Mesothelial cell of epicardium (in vitro differentiated cells): ENCODE data around the gene ICAM4. TPM values are rescaled to one million over a fixed set of nuclear protein-coding genes. Genes with fewer than 3 reads are reported as not detected.

ENCODE experiments used
- DNase-seq, 2 experiments: peaks; one replicate each; pipeline ENCODE4 v3.0.0; 2021; ENCODE audit warnings: low spot score in 2 of 2; ENCODE audit not compliant: unreplicated experiment in 2 of 2
- H3K27ac Mint-ChIP-seq: 2 replicates; pipeline ENCODE4 v1.8.0; 2021; ENCODE audit warnings: mixed read lengths
- H3K27me3 Mint-ChIP-seq: 2 replicates; pipeline ENCODE4 v1.8.0; 2021; ENCODE audit warnings: low read depth, mixed read lengths
- H3K36me3 Mint-ChIP-seq: 2 replicates; pipeline ENCODE4 v1.8.0; 2021; ENCODE audit warnings: mixed read lengths
- H3K4me1 Mint-ChIP-seq: 2 replicates; pipeline ENCODE4 v1.8.0; 2021; ENCODE audit warnings: mixed read lengths
- H3K4me3 Mint-ChIP-seq: 2 replicates; pipeline ENCODE4 v1.8.0; 2021; ENCODE audit warnings: mild to moderate bottlenecking, moderate library complexity, mixed read lengths
- H3K9me3 Mint-ChIP-seq: 2 replicates; pipeline ENCODE4 v1.8.0; 2021; ENCODE audit warnings: mixed read lengths
- CTCF ChIP-seq: fragments of 200-600 bp; sonication (generic); IDR thresholded peaks from one replicate; pipeline ENCODE4 v1.5.0; 2021; ENCODE audit warnings: antibody characterized with exemption; ENCODE audit not compliant: unreplicated experiment
- total RNA-seq: library from RNA; stranded (reverse); gene quantifications from 3 replicates; pipeline ENCODE4 v1.2.1, GENCODE V29; 2021

The ICAM4 gene
- total RNA-seq, 1 donor from 2014 or later, result 2.6 TPM

DNA sequence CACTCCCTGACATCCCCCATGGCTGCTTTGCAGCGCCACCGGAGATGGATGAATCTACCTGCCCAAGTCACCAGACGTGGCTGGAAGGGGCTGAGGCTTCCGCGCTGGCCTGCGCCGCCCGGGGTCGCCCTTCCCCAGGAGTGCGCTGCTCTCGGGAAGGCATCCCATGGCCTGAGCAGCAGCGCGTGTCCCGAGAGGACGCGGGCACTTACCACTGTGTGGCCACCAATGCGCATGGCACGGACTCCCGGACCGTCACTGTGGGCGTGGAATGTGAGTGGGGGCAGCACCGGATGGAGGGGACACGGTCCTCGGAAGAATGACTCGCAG, 7.6 kb downstream of the ICAM4 start:
- no peaks in the 10 kb centered on the region for H3K36me3 Mint-ChIP-seq
- no peak overlapping the region for H3K27ac Mint-ChIP-seq
- no peaks in the 10 kb centered on the region for H3K9me3 Mint-ChIP-seq
- no peak overlapping the region for H3K4me3 Mint-ChIP-seq
- H3K4me1 Mint-ChIP-seq, result peaks cover 34% of the 10 kb centered on the region
- peaks cover 86% of the 10 kb centered on the region for H3K27me3 Mint-ChIP-seq
- DNase-seq, result no peak
- no peak for TF ChIP-seq CTCF

- no peak for TF ChIP-seq CTCF
- peaks cover 31% of the 10 kb centered on the region for H3K4me1 Mint-ChIP-seq
Observed at GRCh38 chr19:10295305-10295846, 8.6 kb downstream of the ICAM4 start.

DNA sequence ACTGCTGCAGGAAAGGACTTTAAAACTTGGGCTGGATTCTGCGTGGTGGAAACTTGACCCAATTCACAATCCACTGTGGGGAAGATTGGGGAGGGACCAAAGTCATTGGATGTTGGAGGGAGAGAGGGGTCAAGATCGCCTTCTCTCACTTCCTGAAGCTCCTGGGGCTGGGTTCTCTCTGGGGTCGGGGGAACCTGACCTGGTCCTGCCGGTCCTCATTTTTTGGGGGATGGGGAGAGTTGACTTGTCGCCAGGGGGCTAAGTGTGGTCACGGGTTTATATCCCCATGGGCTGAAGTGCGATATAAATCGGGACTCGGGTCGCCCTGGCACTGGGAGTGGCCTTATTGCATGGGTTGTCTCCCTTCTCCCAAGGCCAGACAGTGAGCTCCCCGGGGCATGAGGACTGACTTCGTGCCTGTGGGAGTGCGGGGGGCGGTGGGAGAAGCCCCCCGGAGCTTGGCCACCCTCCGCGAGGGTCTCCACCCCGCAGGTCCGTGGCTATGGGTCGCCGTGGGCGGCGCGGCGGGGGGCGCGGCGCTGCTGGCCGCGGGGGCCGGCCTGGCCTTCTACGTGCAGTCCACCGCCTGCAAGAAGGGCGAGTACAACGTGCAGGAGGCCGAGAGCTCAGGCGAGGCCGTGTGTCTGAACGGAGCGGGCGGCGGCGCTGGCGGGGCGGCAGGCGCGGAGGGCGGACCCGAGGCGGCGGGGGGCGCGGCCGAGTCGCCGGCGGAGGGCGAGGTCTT, 9.3 kb downstream of the ICAM4 start:
- peak overlapping the region; percentile 6 for H3K27ac Mint-ChIP-seq
- DNase-seq, result no peak
- peaks cover 25% of the 10 kb centered on the region for H3K4me1 Mint-ChIP-seq
- peak overlapping the region; percentile 47 for H3K4me3 Mint-ChIP-seq
- no peak for TF ChIP-seq CTCF
- peaks cover 77% of the 10 kb centered on the region for H3K27me3 Mint-ChIP-seq
- H3K9me3 Mint-ChIP-seq, result no peaks in the 10 kb centered on the region
- no peaks in the 10 kb centered on the region for H3K36me3 Mint-ChIP-seq

More at GRCh38 chr19:10295305-10295846, 8.6 kb downstream of the ICAM4 start:
- Mint-ChIP-seq H3K4me3 (peak overlapping the region; percentile 47), H3K27me3 (peaks cover 84% of the 10 kb centered on the region), H3K27ac (peak overlapping the region; percentile 6), H3K36me3 (no peaks in the 10 kb centered on the region), H3K9me3 (no peaks in the 10 kb centered on the region)
- no peak for DNase-seq

DNA sequence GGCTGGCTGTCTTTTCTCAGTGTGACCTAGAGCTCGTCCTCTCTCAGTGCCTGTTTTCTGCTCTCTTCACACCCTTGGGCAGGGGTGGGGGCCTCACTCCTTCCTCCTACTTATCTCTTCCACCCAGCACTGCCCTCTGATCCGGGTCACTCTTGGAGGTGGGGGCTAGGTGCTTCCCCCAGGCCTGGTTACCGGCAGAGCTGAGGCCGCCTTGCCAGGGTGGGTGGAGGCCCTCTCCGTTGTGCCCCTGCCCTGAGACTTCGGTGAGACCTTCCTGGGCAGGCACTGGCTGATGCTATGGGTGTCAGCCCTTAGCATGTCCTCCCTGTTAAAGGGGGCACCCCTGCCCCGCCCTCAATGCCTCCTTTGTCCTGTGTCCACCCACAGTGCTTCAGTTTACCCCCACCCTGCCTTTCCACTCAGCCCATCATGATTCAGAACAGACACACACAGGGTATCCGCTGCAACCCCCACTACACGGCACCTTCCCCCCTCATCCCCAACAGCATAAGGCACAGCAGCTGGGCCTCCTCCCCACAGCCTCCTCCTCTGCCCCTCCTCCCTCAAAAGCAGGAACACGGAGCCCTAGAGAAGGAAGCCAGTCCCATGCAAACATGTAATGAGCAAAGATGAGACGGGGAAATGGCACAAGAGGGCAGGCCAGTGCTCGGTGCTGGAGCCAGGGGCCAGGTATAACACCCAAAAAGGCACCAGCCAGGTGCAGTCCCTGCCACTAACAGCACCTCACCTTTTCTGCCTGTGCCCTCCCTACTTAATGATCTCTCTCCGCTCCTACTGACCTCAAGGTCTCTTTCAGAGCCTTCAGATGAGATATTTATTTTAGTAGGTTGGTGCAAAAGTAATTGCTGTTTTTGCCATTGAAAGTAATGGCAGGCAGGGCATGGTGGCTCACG, 13.0 kb downstream of the ICAM4 start:
- no peaks in the 10 kb centered on the region for H3K9me3 Mint-ChIP-seq
- peaks cover 3% of the 10 kb centered on the region for H3K36me3 Mint-ChIP-seq
- H3K4me1 Mint-ChIP-seq, result peaks cover 9% of the 10 kb centered on the region
- no peak overlapping the region for H3K27ac Mint-ChIP-seq
- H3K4me3 Mint-ChIP-seq, result no peak overlapping the region
- TF ChIP-seq CTCF, result no peak
- H3K27me3 Mint-ChIP-seq, result peaks cover 54% of the 10 kb centered on the region
- DNase-seq, result no peak

GRCh38 chr19:10305139-10305806, 18.5 kb downstream of the ICAM4 start:
- DNase-seq, result no peak
- Mint-ChIP-seq H3K27ac (no peak overlapping the region), H3K36me3 (peaks cover 4% of the 10 kb centered on the region), H3K27me3 (peaks cover 14% of the 10 kb centered on the region), H3K9me3 (no peaks in the 10 kb centered on the region), H3K4me1 (no peaks in the 10 kb centered on the region), H3K4me3 (no peak overlapping the region)
- no peak for TF ChIP-seq CTCF
